OCI-LY3 (cell line): ENCODE measurements around the gene PRKCE.

Source experiments
- CTCF ChIP-seq: fragments of 200-600, 300-600 bp; sonication (generic); IDR thresholded peaks from 2 replicates; pipeline ENCODE4 v1.5.1; 2014; ENCODE audit warnings: antibody characterized with exemption, low read length, low read depth
- EZH2phosphoT487 ChIP-seq: fragments of 200-600 bp; shearing (Covaris generic); IDR thresholded peaks from 2 replicates; pipeline ENCODE4 v1.6.1; 2018; ENCODE audit warnings: antibody characterized with exemption, mixed run types, low read depth

- TF ChIP-seq CTCF (no peak), EZH2phosphoT487 (no peak)
Observed at GRCh38 chr2:45818591-45818990, 167.1 kb downstream of the PRKCE start.
